Endodermal cell (in vitro differentiated cells): ENCODE measurements around the gene ZFAND5. TPM values are rescaled to one million over a fixed set of nuclear protein-coding genes. Genes with fewer than 3 reads are reported as not detected.

Source experiments
- DNase-seq: peaks from one replicate; pipeline ENCODE4 v3.0.0-alpha.2; 2017
- H3K27ac ChIP-seq: 2 replicates; pipeline ENCODE4 v1.5.1; 2013; ENCODE audit warnings: mild to moderate bottlenecking, low read depth, low read length, moderate library complexity
- H3K27me3 ChIP-seq: 2 replicates; pipeline ENCODE4 v1.6.1; 2013; ENCODE audit warnings: mild to moderate bottlenecking, low read length, moderate library complexity; ENCODE audit not compliant: insufficient read depth, control insufficient read depth, poor library complexity, severe bottlenecking
- H3K36me3 ChIP-seq: 2 replicates; pipeline ENCODE4 v1.7.0; 2013; ENCODE audit warnings: mild to moderate bottlenecking, low read length, moderate library complexity; ENCODE audit not compliant: control insufficient read depth, insufficient read depth
- H3K4me1 ChIP-seq: one replicate; pipeline ENCODE4 v1.7.0; 2013; ENCODE audit warnings: low read length; ENCODE audit not compliant: control insufficient read depth, insufficient read depth
- H3K4me3 ChIP-seq: 2 replicates; pipeline ENCODE4 v1.5.1; 2013; ENCODE audit warnings: mild to moderate bottlenecking, low read length, moderate library complexity
- H3K9ac ChIP-seq: 2 replicates; pipeline ENCODE4 v1.6.1; 2013; ENCODE audit warnings: mild to moderate bottlenecking, low read length, moderate library complexity; ENCODE audit not compliant: poor library complexity, severe bottlenecking; ENCODE audit errors: extremely low read depth
- H3K9me3 ChIP-seq: 2 replicates; pipeline ENCODE4 v1.6.1; 2013; ENCODE audit warnings: mild to moderate bottlenecking, low read length, moderate library complexity; ENCODE audit not compliant: control insufficient read depth
- H3K27ac Mint-ChIP-seq: 2 replicates; pipeline ENCODE4 v1.8.0; 2020; ENCODE audit warnings: mixed read lengths
- H3K27me3 Mint-ChIP-seq: 2 replicates; pipeline ENCODE4 v1.8.0; 2021; ENCODE audit warnings: mild to moderate bottlenecking, mixed read lengths; ENCODE audit not compliant: insufficient read depth
- H3K36me3 Mint-ChIP-seq: 2 replicates; pipeline ENCODE4 v1.8.0; 2020; ENCODE audit warnings: low read depth, mixed read lengths
- H3K4me1 Mint-ChIP-seq: 2 replicates; pipeline ENCODE4 v1.8.0; 2020; ENCODE audit warnings: mixed read lengths
- H3K4me3 Mint-ChIP-seq: 2 replicates; pipeline ENCODE4 v1.8.0; 2020; ENCODE audit warnings: mild to moderate bottlenecking, moderate library complexity, mixed read lengths
- H3K9me3 Mint-ChIP-seq: 2 replicates; pipeline ENCODE4 v1.8.0; 2020; ENCODE audit warnings: mild to moderate bottlenecking, mixed read lengths
- WGBS, 2 experiments: methylation state at CpG; one replicate each; pipeline versions ENCODE4 v1.1.5 to v1.1.7; 2013; ENCODE audit warnings: missing lambda C conversion rate in 2 of 2, mixed read lengths in 1 of 2; ENCODE audit not compliant: insufficient coverage in 1 of 2, insufficient read length in 1 of 2; 5-methylcytosine and 5-hydroxymethylcytosine counted together
- total RNA-seq, 2 donors: library from RNA; stranded (reverse); fragmentation: NEBNext Ultra II Directional in 1 of 2; extraction: Animal tissue kit (Norgen Biotek cat#: 25700) in 1 of 2; gene quantifications; 2 replicates in 1 of 2; 3 replicates in 1 of 2; pipeline ENCODE4 v1.2.1, GENCODE V29; 2021
- TF ChIP-seq, protein P1 (sequence below): fragments of 200-600 bp; sonication (generic); conservative IDR thresholded peaks from 2 replicates; pipeline ENCODE4 v1.5.0; 2021; ENCODE audit warnings: antibody characterized with exemption, mild to moderate bottlenecking

The ZFAND5 gene
- total RNA-seq, 2 donors from 2014 or later, result 121 to 137 TPM

DNA sequence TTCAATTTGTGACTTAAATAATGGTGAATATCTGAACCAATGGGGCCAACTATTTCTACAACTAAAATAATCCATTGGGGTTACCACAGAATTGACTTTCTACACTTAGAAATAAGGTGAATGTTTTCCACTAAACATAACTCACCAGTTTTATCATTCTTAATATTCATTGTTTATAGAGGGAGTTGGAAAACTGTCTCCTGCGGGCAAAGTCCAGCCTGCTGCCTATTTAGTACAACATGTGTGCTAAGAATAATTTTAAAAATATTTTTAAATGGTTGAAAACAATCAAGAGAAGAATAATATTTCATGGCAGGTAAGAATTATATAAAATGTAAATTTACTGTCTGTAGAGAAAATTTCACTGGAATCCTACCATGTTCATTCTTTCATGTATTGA, 45.2 kb upstream of the ZFAND5 start:
- no CpG with 5 or more reads among the region's 1 CpG for whole genome bisulfite sequencing, 2 experiments
- Mint-ChIP-seq H3K9me3 (peaks cover 1% of the 10 kb centered on the region), H3K27me3 (no peaks in the 10 kb centered on the region), H3K4me1 (no peaks in the 10 kb centered on the region), H3K4me3 (no peak overlapping the region), H3K36me3 (no peaks in the 10 kb centered on the region), H3K27ac (no peak overlapping the region)
- H3K4me1 ChIP-seq, result no peaks in the 10 kb centered on the region
- no peaks in the 10 kb centered on the region for H3K27me3 ChIP-seq
- H3K27ac ChIP-seq, result no peak overlapping the region
- no peak for DNase-seq
- H3K9ac ChIP-seq, result no peak overlapping the region
- TF ChIP-seq, protein P1, sequence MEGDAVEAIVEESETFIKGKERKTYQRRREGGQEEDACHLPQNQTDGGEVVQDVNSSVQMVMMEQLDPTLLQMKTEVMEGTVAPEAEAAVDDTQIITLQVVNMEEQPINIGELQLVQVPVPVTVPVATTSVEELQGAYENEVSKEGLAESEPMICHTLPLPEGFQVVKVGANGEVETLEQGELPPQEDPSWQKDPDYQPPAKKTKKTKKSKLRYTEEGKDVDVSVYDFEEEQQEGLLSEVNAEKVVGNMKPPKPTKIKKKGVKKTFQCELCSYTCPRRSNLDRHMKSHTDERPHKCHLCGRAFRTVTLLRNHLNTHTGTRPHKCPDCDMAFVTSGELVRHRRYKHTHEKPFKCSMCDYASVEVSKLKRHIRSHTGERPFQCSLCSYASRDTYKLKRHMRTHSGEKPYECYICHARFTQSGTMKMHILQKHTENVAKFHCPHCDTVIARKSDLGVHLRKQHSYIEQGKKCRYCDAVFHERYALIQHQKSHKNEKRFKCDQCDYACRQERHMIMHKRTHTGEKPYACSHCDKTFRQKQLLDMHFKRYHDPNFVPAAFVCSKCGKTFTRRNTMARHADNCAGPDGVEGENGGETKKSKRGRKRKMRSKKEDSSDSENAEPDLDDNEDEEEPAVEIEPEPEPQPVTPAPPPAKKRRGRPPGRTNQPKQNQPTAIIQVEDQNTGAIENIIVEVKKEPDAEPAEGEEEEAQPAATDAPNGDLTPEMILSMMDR, result no peak
- H3K4me3 ChIP-seq, result no peak overlapping the region
- H3K9me3 ChIP-seq, result no peaks in the 10 kb centered on the region
- H3K36me3 ChIP-seq, result no peaks in the 10 kb centered on the region

DNA sequence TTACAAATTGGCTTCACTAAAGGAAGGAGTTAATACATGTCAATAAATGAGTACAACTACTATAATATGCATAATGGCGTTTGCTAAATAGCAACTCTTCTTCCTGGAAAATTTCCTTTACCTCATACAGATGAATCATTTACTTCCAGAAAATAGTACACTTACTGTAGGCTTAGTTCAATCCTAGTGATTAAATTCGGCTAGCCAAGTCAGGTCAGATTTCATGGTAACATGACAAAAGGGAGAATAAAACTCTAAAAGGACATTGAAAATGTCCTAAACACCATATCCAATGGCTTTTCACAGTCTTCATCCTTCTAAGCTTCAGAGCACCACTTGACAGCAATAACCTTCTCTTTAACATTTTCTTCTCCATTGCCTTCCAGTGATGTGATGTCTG, 42.1 kb upstream of the ZFAND5 start:
- H3K27ac ChIP-seq, result peak overlapping the region; percentile 12
- TF ChIP-seq, protein P1, result no peak
- 78 to 94% methylated on average over 1 to 2 of the region's 2 CpGs for WGBS, 2 experiments

DNA sequence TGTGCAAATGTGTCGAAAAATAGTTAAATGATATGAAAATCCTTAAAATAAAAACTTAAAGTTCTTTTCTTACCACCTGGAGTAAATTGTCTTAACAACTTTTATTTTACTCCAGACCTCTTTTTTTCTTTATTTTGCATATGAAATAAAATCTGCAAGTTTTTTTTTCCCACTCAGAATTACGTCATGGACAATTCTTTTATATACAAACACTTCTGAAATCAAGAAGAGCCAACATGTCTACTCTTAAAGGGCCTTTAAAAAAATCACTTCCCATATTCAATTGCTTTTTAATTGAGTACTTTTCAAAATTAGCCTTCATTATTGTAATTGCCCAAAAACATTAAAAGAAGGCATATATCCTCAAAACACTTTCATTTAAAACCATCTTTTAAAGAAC, 37.7 kb upstream of the ZFAND5 start:
- Mint-ChIP-seq H3K4me1 (no peaks in the 10 kb centered on the region), H3K9me3 (no peaks in the 10 kb centered on the region), H3K4me3 (no peak overlapping the region), H3K27ac (no peak overlapping the region), H3K36me3 (no peaks in the 10 kb centered on the region), H3K27me3 (no peaks in the 10 kb centered on the region)
- no peaks in the 10 kb centered on the region for H3K9me3 ChIP-seq
- no peak overlapping the region for H3K9ac ChIP-seq
- TF ChIP-seq, protein P1, result no peak
- no peaks in the 10 kb centered on the region for H3K4me1 ChIP-seq
- 84 to 100% methylated on average over 1 to 2 of the region's 2 CpGs for WGBS, 2 experiments
- H3K27ac ChIP-seq, result no peak overlapping the region
- H3K4me3 ChIP-seq, result no peak overlapping the region
- H3K36me3 ChIP-seq, result no peaks in the 10 kb centered on the region
- no peaks in the 10 kb centered on the region for H3K27me3 ChIP-seq
- no peak for DNase-seq

More for the DNA sequence above, 42.1 kb upstream of the ZFAND5 start:
- Mint-ChIP-seq H3K27me3 (no peaks in the 10 kb centered on the region), H3K9me3 (no peaks in the 10 kb centered on the region), H3K4me3 (no peak overlapping the region), H3K36me3 (no peaks in the 10 kb centered on the region), H3K27ac (no peak overlapping the region), H3K4me1 (no peaks in the 10 kb centered on the region)
- H3K9me3 ChIP-seq, result no peaks in the 10 kb centered on the region
- no peaks in the 10 kb centered on the region for H3K36me3 ChIP-seq
- H3K9ac ChIP-seq, result no peak overlapping the region
- no peak for DNase-seq
- no peaks in the 10 kb centered on the region for H3K27me3 ChIP-seq
- H3K4me3 ChIP-seq, result no peak overlapping the region
- no peaks in the 10 kb centered on the region for H3K4me1 ChIP-seq
